ENCODE results near the gene VKORC1L1. TPM values are rescaled to one million over a fixed set of nuclear protein-coding genes. Genes with fewer than 3 reads are reported as not detected.
"Not testable (repeated sequence)": the region's sequence is repeated elsewhere in the genome, so short reads cannot be mapped to it uniquely, and the experiment has no call there.

The VKORC1L1 gene
- total RNA-seq, 1 donor from 2014 or later: 27.4 TPM

GRCh38 chr7:65866244-65866643 is 6.6 kb upstream of the VKORC1L1 start:
- H3K27me3 Mint-ChIP-seq (ENCODE audit: low read depth); intact Hi-C loops (cut with micrococcal nuclease); H3K36me3 Mint-ChIP-seq (ENCODE audit: low read depth); H3K9me3 Mint-ChIP-seq; H3K4me3 Mint-ChIP-seq (ENCODE audit: low read depth); DNase-seq (ENCODE audit: low spot score); H3K27ac Mint-ChIP-seq; H3K4me1 Mint-ChIP-seq (ENCODE audit: low read depth): not testable (repeated sequence)

GRCh38 chr7:65867681-65868080 is 5.2 kb upstream of the VKORC1L1 start:
- DNase-seq (ENCODE audit: low spot score); H3K27me3 Mint-ChIP-seq (ENCODE audit: low read depth); H3K4me1 Mint-ChIP-seq (ENCODE audit: low read depth); H3K9me3 Mint-ChIP-seq; intact Hi-C loops (cut with micrococcal nuclease); H3K36me3 Mint-ChIP-seq (ENCODE audit: low read depth); H3K4me3 Mint-ChIP-seq (ENCODE audit: low read depth); H3K27ac Mint-ChIP-seq: not testable (repeated sequence)

- H3K4me3 Mint-ChIP-seq (ENCODE audit: low read depth); DNase-seq (ENCODE audit: low spot score); H3K4me1 Mint-ChIP-seq (ENCODE audit: low read depth); H3K9me3 Mint-ChIP-seq; H3K27ac Mint-ChIP-seq; H3K27me3 Mint-ChIP-seq (ENCODE audit: low read depth); intact Hi-C loops (cut with micrococcal nuclease); H3K36me3 Mint-ChIP-seq (ENCODE audit: low read depth): not testable (repeated sequence)
Measured at GRCh38 chr7:65869312-65869711, 3.6 kb upstream of the VKORC1L1 start.

- intact Hi-C loops (cut with micrococcal nuclease): loop anchor here (5.0 kb wide), 2 partner anchors 1126 to 1431 kb away; partner anchors contain the start of genes SBDS and TYW1
- not testable (repeated sequence) for H3K27me3 Mint-ChIP-seq (ENCODE audit: low read depth); H3K4me1 Mint-ChIP-seq (ENCODE audit: low read depth); H3K36me3 Mint-ChIP-seq (ENCODE audit: low read depth); H3K27ac Mint-ChIP-seq; H3K4me3 Mint-ChIP-seq (ENCODE audit: low read depth); H3K9me3 Mint-ChIP-seq; DNase-seq (ENCODE audit: low spot score)
Measured at GRCh38 chr7:65871451-65871850, 1.4 kb upstream of the VKORC1L1 start.

GRCh38 chr7:65873582-65874193 is 814 bp downstream of the VKORC1L1 start:
- intact Hi-C loops (cut with micrococcal nuclease): loop anchor here (2.0 to 5.0 kb wide), 5 partner anchors 103 to 1429 kb away; partner anchors contain the start of genes SBDS and TYW1
- not testable (repeated sequence) for H3K36me3 Mint-ChIP-seq (ENCODE audit: low read depth); H3K9me3 Mint-ChIP-seq; H3K27me3 Mint-ChIP-seq (ENCODE audit: low read depth); H3K4me1 Mint-ChIP-seq (ENCODE audit: low read depth)
- Mint-ChIP-seq H3K4me3 (ENCODE audit: low read depth) (peak overlapping the region; percentile 84), H3K27ac (peak overlapping the region; percentile 42)
- DNase-seq (ENCODE audit: low spot score): peak; percentile 19

- H3K9me3 Mint-ChIP-seq; H3K27me3 Mint-ChIP-seq (ENCODE audit: low read depth); DNase-seq (ENCODE audit: low spot score); intact Hi-C loops (cut with micrococcal nuclease); H3K27ac Mint-ChIP-seq; H3K4me1 Mint-ChIP-seq (ENCODE audit: low read depth); H3K4me3 Mint-ChIP-seq (ENCODE audit: low read depth): not testable (repeated sequence)
- peaks cover 15% of the 10 kb centered on the region for H3K36me3 Mint-ChIP-seq (ENCODE audit: low read depth)
Measured at GRCh38 chr7:65875715-65876114, 2.8 kb downstream of the VKORC1L1 start.

- H3K36me3 Mint-ChIP-seq (ENCODE audit: low read depth): peaks cover 24% of the 10 kb centered on the region
- intact Hi-C loops (cut with micrococcal nuclease); H3K27ac Mint-ChIP-seq; DNase-seq (ENCODE audit: low spot score); H3K4me1 Mint-ChIP-seq (ENCODE audit: low read depth); H3K27me3 Mint-ChIP-seq (ENCODE audit: low read depth); H3K9me3 Mint-ChIP-seq; H3K4me3 Mint-ChIP-seq (ENCODE audit: low read depth): not testable (repeated sequence)
Measured at GRCh38 chr7:65879292-65880153, 6.6 kb downstream of the VKORC1L1 start.

GRCh38 chr7:65880242-65880641 is 7.4 kb downstream of the VKORC1L1 start:
- H3K27ac Mint-ChIP-seq; H3K4me3 Mint-ChIP-seq (ENCODE audit: low read depth); DNase-seq (ENCODE audit: low spot score); H3K9me3 Mint-ChIP-seq; H3K27me3 Mint-ChIP-seq (ENCODE audit: low read depth); H3K4me1 Mint-ChIP-seq (ENCODE audit: low read depth); intact Hi-C loops (cut with micrococcal nuclease): not testable (repeated sequence)
- peaks cover 30% of the 10 kb centered on the region for H3K36me3 Mint-ChIP-seq (ENCODE audit: low read depth)

GRCh38 chr7:65884983-65885382 is 12.1 kb downstream of the VKORC1L1 start:
- not testable (repeated sequence) for H3K27ac Mint-ChIP-seq

GRCh38 chr7:65885533-65885932 is 12.7 kb downstream of the VKORC1L1 start:
- intact Hi-C loops (cut with micrococcal nuclease); H3K27me3 Mint-ChIP-seq (ENCODE audit: low read depth); H3K4me3 Mint-ChIP-seq (ENCODE audit: low read depth); H3K9me3 Mint-ChIP-seq; H3K27ac Mint-ChIP-seq; DNase-seq (ENCODE audit: low spot score); H3K4me1 Mint-ChIP-seq (ENCODE audit: low read depth): not testable (repeated sequence)
- H3K36me3 Mint-ChIP-seq (ENCODE audit: low read depth): peaks cover 37% of the 10 kb centered on the region

More at GRCh38 chr7:65884983-65885382, 12.1 kb downstream of the VKORC1L1 start:
- H3K27me3 Mint-ChIP-seq (ENCODE audit: low read depth); H3K9me3 Mint-ChIP-seq; DNase-seq (ENCODE audit: low spot score); H3K4me1 Mint-ChIP-seq (ENCODE audit: low read depth); H3K4me3 Mint-ChIP-seq (ENCODE audit: low read depth); intact Hi-C loops (cut with micrococcal nuclease): not testable (repeated sequence)
- H3K36me3 Mint-ChIP-seq (ENCODE audit: low read depth): peaks cover 39% of the 10 kb centered on the region

GRCh38 chr7:65888434-65889156 is 15.7 kb downstream of the VKORC1L1 start:
- peaks cover 39% of the 10 kb centered on the region for H3K36me3 Mint-ChIP-seq (ENCODE audit: low read depth)
- H3K4me1 Mint-ChIP-seq (ENCODE audit: low read depth); H3K27me3 Mint-ChIP-seq (ENCODE audit: low read depth); intact Hi-C loops (cut with micrococcal nuclease); H3K4me3 Mint-ChIP-seq (ENCODE audit: low read depth); H3K9me3 Mint-ChIP-seq; H3K27ac Mint-ChIP-seq; DNase-seq (ENCODE audit: low spot score): not testable (repeated sequence)

- DNase-seq (ENCODE audit: low spot score); H3K4me3 Mint-ChIP-seq (ENCODE audit: low read depth); H3K4me1 Mint-ChIP-seq (ENCODE audit: low read depth); H3K27me3 Mint-ChIP-seq (ENCODE audit: low read depth); intact Hi-C loops (cut with micrococcal nuclease); H3K27ac Mint-ChIP-seq; H3K9me3 Mint-ChIP-seq: not testable (repeated sequence)
- H3K36me3 Mint-ChIP-seq (ENCODE audit: low read depth): peaks cover 32% of the 10 kb centered on the region
Measured at GRCh38 chr7:65889722-65890121, 16.8 kb downstream of the VKORC1L1 start.

GRCh38 chr7:65892161-65892560 is 19.3 kb downstream of the VKORC1L1 start:
- no peaks in the 10 kb centered on the region for H3K27me3 Mint-ChIP-seq (ENCODE audit: low read depth)
- H3K4me3 Mint-ChIP-seq (ENCODE audit: low read depth): no peak overlapping the region
- no peak overlapping the region for H3K27ac Mint-ChIP-seq
- peaks cover 6% of the 10 kb centered on the region for H3K4me1 Mint-ChIP-seq (ENCODE audit: low read depth)
- H3K9me3 Mint-ChIP-seq: no peaks in the 10 kb centered on the region
- H3K36me3 Mint-ChIP-seq (ENCODE audit: low read depth): peaks cover 20% of the 10 kb centered on the region
- intact Hi-C loops (cut with micrococcal nuclease): no loop called here
- DNase-seq (ENCODE audit: low spot score): no peak

Data from activated T-helper 2 cell treated with anti-CD3 and anti-CD28 coated beads, Interferon-gamma antibody, Interleukin-2, Interleukin-4, amounts not matched to agents 10 μg/mL and 5 μg/mL and 100 μg/mL, durations not matched to agents 14 hours and 24 hours and 36 hours (primary cell).